Measurements from ENCODE around the gene MMAB.

- TF ChIP-seq, protein P1, sequence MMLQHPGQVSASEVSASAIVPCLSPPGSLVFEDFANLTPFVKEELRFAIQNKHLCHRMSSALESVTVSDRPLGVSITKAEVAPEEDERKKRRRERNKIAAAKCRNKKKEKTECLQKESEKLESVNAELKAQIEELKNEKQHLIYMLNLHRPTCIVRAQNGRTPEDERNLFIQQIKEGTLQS (IDR thresholded peaks at IDR 0.05): no peak
- TF ChIP-seq, protein P2, sequence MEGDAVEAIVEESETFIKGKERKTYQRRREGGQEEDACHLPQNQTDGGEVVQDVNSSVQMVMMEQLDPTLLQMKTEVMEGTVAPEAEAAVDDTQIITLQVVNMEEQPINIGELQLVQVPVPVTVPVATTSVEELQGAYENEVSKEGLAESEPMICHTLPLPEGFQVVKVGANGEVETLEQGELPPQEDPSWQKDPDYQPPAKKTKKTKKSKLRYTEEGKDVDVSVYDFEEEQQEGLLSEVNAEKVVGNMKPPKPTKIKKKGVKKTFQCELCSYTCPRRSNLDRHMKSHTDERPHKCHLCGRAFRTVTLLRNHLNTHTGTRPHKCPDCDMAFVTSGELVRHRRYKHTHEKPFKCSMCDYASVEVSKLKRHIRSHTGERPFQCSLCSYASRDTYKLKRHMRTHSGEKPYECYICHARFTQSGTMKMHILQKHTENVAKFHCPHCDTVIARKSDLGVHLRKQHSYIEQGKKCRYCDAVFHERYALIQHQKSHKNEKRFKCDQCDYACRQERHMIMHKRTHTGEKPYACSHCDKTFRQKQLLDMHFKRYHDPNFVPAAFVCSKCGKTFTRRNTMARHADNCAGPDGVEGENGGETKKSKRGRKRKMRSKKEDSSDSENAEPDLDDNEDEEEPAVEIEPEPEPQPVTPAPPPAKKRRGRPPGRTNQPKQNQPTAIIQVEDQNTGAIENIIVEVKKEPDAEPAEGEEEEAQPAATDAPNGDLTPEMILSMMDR (IDR thresholded peaks at IDR 0.05 in 2 of 3, conservative IDR thresholded peaks at IDR 0.05 in 1 of 3; ENCODE audit: borderline replicate concordance in 1 of 3, insufficient read depth in 1 of 3, low read depth in 2 of 3, low read length in 2 of 3): no peak
- TF ChIP-seq EZH2 (IDR thresholded peaks at IDR 0.05): no peak
- TF ChIP-seq EGR1 (IDR thresholded peaks at IDR 0.05; ENCODE audit: low read depth): no peak
- TF ChIP-seq POLR2A (IDR thresholded peaks at IDR 0.05; ENCODE audit: borderline replicate concordance, extremely low read depth, insufficient read depth, insufficient read length): no peak
Observed at GRCh38 chr12:109542876-109543275, 30.4 kb downstream of the MMAB start.
